ENCODE data around the gene FAM53A.
"Not testable (repeated sequence)": the region's sequence is repeated elsewhere in the genome, so short reads cannot be mapped to it uniquely, and the experiment has no call there.

DNA sequence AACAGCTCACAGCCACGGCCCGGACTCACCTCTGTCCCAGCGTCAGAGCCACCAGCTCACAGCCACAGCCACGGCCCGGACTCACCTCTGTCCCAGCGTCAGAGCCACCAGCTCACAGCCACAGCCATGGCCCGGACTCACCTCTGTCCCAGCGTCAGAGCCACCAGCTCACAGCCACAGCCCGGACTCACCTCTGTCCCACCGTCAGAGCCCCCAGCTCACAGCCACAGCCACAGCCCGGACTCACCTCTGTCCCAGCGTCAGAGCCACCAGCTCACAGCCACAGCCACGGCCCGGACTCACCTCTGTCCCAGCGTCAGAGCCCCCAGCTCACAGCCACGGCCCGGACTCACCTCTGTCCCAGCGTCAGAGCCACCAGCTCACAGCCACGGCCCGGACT is 13.1 kb downstream of the FAM53A start:
- TF ChIP-seq CTCF, POLR2AphosphoS5, POLR2A, EP300 (IDR thresholded peaks at IDR 0.05): not testable (repeated sequence)

Data from gastroesophageal sphincter (tissue), 3 donors.